GM18861 (cell line): ENCODE results near the gene SMARCD1.

Experiments used
- ATAC-seq: cut with Tn5 transposase; IDR thresholded peaks from one replicate; pipeline ENCODE4 v1.9.1; 2021; ENCODE audit not compliant: unreplicated experiment

Gene SMARCD1

DNA sequence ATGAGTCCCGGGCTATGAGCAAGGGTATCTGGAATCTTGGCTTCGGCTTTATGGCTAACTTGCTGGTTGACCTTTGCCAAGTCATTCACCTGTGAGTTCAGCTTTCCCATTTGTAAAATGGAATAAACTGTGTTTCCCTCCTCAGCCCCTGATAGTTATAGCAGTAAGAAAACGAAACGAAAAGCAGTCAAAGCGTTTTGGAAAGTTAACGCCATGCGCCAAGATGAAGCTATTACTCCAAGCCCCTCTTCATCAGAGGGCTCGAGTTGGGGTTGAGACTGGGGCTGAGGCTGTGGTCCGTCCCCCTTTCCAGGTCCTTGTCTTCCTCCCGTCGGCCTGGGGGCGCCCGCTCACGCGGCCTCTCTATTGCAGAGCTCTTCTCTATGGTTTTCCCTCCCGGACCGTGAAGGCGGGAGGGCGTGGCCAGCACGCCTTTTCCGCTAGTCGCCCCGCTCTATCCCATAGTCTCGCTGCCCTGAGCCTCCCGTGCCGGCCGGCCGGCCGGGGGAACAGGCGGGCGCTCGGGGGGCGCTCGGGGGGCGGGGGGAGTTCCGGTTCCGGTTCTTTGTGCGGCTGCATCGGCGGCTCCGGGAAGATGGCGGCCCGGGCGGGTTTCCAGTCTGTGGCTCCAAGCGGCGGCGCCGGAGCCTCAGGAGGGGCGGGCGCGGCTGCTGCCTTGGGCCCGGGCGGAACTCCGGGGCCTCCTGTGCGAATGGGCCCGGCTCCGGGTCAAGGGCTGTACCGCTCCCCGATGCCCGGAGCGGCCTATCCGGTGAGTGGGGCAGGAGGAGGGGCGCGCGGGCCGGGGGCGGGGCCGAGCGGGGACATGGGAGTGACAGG is at the start of gene SMARCD1:
Gene SMARCD1 (plus strand): TSS at position 568 of the 840 bp plus-strand sequence. CDS start 28 bp downstream, at position 596.
- peak; percentile 71 for ATAC-seq

DNA sequence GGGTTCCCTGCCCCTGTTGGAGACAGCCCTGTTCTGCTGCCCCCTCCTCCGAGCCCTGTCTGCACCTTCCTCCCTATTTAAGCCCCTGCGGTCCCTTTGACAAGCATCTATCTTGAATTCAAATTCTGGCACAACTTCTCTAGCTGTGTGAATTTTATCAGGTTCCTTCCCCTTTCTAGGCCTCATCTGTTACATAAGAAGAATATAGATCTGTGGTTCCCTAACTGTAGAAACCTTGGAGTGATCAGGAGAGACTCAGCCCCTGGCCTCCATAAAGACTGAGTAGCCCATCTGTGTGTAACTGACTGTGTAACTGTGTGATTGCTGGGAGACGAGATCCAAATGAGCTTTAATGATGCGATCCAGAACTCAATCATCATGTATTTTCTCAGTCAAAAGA is 46.8 kb upstream of the SMARCD1 start:
- no peak for ATAC-seq

DNA sequence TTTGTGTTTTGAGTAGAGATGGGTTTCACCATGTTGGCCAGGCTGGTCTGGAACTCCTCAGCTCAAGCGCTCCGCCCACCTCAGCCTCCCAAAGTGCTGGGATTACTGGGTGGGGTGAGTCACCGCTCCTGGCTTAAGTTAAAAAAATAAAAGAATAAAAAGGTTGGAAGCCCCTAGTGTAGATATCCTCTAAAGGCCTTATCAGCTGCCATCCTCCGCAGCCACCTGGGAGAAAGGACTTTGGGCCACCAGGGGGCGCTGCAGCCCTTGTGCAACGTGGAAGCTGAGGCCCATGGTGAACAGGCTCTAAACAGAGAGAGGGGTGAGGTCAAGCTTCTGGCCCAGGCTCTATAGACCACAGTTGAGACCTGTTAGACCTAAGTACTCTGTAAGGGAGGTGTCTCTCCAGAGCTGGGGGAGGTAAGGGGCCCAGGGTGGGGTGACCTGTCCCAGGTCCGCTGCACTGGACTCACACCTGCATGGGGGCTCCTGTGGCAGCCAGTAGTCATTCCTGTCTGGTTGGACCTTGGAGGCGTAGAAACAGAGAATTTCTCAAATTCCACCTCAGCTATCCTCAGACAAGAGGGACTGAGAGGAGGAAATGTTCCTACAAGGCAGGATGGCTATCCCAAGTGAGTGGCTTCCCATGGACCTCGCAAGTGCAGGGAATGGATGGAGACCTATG is 45.8 kb upstream of the SMARCD1 start:
- ATAC-seq, result no peak

GRCh38 chr12:50040657-50041056 is 44.5 kb upstream of the SMARCD1 start:
- no peak for ATAC-seq

DNA sequence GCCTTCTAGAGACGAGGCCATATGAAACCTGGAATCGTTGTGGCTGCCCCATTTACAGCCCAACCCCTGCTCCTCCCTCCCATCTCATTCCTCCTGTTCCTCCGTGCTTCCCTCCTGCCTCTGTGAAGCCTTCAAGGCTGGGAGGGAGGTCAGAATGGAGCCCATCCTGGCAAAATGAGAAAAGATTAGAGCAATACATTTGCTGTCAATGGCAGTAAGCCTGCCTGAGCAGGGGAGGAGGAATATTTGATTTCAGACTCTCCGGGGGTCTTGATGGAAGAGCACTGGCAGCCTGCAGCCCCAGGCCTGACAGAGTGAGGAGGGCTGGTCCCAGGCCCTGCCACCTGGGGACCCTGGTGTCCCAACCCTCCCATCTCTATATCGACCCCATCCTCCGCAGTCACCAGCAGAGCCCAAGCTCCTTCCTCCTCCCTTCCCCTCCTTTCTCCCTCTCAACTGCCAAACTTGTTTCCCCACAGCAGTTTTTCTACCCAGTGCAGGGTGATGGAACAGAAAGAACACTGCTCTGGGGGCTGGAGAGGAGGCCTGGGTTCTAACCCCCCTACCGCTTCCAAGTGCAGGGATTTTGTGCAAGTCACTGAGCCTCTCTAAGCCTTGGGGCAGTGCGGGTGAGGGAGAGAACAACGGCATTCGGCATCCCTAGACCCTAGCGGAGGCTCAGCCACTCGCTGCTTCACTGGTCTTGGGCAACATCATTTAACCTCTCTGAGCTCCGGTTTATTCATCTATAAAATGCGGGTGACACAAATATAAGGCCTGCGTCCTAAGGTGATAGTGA is 43.9 kb upstream of the SMARCD1 start:
- no peak for ATAC-seq

DNA sequence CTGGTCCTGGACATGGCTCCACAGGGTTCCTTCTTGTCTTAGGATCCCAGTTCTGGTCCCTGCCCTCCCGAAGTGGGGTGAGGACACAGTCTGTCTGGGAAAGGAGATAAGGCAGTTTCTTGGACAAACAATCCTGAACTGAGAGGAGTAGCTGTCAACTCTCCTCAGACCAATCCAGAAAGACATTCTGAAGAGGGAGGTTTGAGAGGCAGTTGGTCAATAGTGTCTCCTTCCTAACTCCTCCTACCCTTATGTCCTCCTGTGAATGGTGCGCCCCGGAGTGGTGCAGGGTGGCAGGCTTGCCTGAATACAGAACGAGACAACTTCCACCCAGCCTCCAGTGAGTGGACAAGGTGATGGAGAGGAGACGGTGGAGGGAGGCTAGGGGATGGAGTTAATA is 43.2 kb upstream of the SMARCD1 start:
- no peak for ATAC-seq

- ATAC-seq, result no peak
Observed at GRCh38 chr12:50042693-50043092, 42.4 kb upstream of the SMARCD1 start.

DNA sequence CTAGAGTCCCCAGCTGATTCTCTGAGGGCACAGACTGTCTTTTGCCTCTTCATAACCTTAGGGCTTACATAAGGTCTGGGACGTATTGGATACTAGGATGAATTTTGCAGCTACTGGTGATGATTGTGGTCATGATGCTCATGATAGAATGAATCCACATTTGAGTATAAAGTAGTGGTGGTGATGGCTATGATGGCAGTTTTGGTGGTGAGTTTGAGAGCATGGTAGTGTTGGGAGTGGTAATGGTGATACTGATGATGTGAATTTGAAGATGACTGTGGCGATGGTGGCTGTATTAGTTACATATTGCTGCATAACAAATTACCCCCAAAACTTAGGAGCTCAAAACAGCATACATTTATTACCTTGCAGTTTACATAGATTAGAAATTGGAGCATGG is 41.8 kb upstream of the SMARCD1 start:
- ATAC-seq, result no peak

DNA sequence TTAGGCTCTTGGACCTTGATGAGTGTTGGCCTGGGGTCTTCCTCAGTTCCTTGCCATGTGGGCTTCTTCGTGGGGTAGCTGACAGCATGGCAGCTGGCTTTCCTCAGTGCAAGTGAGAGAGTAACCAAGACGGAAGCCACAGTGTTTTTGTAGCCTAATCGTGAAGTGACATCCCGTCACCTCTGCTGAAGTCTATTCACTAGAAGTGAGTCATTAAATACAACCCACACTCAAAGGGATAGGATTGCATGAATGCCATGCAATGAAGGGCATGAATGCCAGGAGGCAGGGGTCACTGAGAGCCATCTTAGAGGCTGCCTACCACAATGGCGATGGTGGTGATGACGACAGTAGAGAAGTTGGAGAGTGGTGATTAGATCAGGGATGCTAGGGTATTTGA is 41.3 kb upstream of the SMARCD1 start:
- no peak for ATAC-seq

DNA sequence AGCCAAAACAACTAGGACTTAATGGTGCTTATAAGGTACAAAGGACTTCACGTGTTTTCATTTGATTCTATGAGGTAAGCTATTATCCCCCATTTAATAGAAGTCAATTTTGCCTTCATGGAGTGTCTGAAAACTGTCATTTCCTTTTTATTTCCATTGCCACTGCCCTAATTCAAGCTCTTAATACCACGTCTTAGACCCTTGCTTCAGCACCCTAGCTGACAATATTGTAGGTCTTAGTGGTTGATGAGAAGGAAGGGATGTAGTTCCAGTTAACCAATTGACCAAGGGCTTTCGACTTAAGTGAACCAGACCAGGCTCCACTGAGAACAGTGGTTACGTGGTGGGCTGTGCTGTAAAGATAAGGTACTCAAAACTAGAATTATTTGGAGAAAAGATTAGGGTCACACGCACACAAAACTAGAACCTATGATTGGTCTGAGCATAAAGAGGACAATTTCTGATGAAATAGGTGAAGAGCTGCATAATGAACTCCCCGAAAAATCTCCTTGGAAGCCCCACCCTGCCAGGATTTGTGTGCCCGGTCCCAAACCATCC is 37.4 kb upstream of the SMARCD1 start:
- ATAC-seq, result no peak

- no peak for ATAC-seq
Observed at GRCh38 chr12:50049254-50050118, 35.7 kb upstream of the SMARCD1 start.

DNA sequence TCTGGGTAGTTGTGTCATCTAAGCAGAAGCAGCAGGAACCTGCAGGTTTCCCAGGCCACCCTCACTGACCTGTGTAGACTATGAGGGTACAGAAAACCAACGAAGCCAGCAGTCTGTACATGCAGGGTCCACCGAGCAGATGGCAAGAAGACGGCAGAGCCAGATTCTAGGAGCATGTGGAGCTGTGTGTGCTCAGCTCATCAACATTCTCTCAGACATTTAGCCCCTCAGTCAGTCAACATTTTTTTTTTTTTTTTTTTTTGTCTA is 35.1 kb upstream of the SMARCD1 start:
- ATAC-seq, result no peak

DNA sequence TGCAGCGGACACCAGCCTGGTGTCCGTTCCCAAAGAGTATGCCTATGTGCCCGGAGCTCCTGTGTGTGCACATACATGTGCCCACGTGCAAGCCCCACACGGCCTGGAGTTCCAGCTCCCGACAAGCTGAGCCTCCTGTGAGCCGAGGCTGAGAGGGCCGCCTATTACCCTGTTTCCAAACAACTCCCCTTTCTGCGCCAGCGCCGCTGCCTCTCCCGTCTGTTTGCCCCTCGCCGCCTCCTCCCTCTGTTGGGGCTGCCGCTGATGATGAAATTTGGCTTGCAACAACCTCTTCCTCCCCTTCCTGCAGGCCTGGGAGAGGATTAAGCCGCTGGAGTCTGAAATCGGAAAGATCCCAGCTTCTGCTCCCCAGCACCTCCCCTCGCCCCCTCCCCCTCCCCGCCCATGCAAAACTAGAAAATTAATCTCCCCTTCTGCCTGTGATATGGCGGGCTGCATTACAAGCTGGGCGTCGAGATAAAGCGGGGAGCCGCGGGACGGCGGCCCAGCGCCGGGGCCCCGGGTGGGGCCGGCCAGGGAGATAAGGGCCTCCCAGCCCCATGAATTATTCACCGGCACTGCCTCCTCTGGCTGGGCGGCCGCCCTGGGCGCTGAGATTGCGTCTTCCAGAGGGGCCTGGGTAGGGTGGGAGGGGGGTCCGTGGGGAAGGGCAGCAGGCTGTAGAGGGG is 34.6 kb upstream of the SMARCD1 start:
- no peak for ATAC-seq

DNA sequence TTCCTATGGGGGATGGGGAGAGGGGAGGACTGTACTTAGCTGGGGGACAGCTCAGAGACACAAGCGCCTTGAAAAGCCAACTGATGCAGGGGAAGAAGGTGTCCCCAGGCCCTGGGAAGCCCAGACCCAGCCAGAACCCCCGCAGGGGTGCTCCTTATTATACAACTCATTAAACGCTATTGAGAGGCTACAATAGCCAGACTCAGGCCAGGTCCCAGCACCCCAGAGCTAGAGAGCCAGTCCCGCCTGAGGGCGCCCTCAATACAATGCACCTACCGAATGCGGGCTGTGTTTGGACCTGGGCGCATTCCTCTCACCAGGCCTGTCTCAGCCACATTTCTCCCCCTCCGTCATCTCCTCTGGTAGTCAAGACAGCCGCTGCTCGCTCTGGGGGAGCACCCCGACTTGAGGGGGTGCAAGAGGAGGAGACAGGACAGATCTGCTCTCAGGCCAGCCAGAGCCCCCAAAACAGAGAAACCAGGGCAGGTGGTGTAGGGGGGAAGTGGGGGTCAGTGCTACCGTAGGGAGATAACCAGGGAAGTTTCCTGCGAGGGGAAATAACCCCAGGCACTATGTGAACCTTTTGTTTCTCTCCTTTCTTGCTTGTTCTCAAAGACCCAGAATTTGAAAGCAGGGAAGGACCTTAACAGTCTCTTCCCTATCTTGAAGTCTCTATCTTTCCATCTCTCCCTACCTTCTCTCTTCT is 33.9 kb upstream of the SMARCD1 start:
- no peak for ATAC-seq

- ATAC-seq, result no peak
Observed at GRCh38 chr12:50052544-50052943, 32.6 kb upstream of the SMARCD1 start.

DNA sequence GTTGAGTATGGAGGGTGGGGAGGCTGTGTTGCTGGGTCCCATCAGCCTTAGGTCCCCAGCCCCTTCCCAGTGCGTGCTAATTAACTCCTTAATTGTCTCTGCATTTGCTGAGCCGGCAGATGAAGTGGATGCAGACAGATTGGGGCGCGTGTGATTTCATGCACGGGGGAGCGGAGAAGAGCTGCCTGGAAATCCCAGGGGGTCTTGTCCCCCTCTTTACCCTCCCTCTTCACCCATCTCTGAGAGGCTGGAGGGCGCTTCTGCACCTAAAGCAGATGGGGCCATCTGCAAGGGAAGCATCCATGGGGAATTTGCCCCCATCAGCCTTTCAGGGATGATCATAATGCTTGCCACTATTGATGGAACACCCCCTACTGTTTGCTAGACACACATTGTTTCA is 32.2 kb upstream of the SMARCD1 start:
- no peak for ATAC-seq

DNA sequence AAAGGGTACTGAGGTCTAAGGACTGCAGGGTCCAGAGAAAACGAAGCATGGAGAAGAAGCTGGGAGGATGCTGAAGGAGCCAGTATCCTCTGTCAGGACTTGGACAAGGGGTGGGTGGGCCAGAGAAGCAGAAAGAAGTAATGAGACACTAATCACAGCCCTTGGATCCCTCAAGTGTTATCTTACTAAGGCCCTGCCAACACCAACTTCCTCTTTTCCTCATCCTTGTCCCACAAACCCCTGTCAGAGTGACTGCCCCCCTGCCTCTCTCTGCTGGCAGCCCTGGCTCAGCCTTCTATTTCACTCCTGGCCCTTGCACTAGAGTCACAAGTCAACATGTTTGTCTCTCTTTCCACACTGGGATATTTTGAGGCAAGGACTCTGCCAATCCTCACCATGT is 31.6 kb upstream of the SMARCD1 start:
- ATAC-seq, result no peak

GRCh38 chr12:50055831-50056638 is 29.1 kb upstream of the SMARCD1 start:
- no peak for ATAC-seq

DNA sequence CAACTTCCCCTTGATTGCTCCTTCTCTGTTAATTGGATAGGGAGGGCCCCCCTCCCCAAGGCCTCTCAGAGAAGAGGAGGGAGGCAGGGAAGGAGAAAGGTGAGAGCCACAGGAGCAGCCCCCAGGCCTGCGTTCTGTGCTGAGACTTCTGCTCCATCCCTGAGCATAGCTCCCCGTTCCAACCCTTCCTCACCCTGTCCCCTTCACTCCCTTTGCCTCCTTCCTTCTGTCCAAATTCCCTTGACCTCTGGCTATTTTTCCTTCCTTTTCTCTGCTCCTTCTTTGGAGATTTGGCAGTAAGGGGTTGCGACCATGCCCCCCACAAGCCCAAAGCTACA is 28.5 kb upstream of the SMARCD1 start:
- no peak for ATAC-seq
